ENCODE data around the gene IL13. TPM values are rescaled to one million over a fixed set of nuclear protein-coding genes. Genes with fewer than 3 reads are reported as not detected.
A peak's percentile ranks its signal among the peaks of the same experiment; 100 is the strongest.
"Not testable (repeated sequence)": the region's sequence is repeated elsewhere in the genome, so short reads cannot be mapped to it uniquely, and the experiment has no call there.

The IL13 gene
- total RNA-seq, 8 experiments from 2014 or later: 0.14 to 1.1 (median 0.37) TPM; not detected in 4

GRCh38 chr5:132689513-132689912, 31.5 kb downstream of the IL13 start:
- 75 to 100% (median 95%) methylated on average over 1 to 7 of the region's 7 CpGs for WGBS, 10 experiments
- no peak for ATAC-seq (replicated peaks in 6 of 8)

GRCh38 chr5:132690156-132690555, 32.2 kb downstream of the IL13 start:
- Histone ChIP-seq H3K4me1 (replicated peaks in 1 of 2) (no peaks in the 10 kb centered on the region), H3K4me3 (no peak overlapping the region), H3K27ac (no peak overlapping the region)
- ATAC-seq (replicated peaks in 6 of 8): no peak
- 100% methylated on average over 1 to 3 of the region's 3 CpGs; no CpG with 5 or more reads in 3 of the 10 experiments for WGBS, 10 experiments
- in situ Hi-C loops (cut with MboI; ENCODE audit: low pct_unique_long_range_greater_than_20kb in 2 of 9, low sequenced_read_pairs in 9 of 9, unreplicated experiment in 9 of 9): no loop called here

More at GRCh38 chr5:132689513-132689912, 31.5 kb downstream of the IL13 start:
- H3K4me1 ChIP-seq (replicated peaks in 1 of 2): no peaks in the 10 kb centered on the region
- no peak overlapping the region for H3K4me3 ChIP-seq
- no peak overlapping the region for H3K27ac ChIP-seq
- in situ Hi-C loops (cut with MboI; ENCODE audit: low pct_unique_long_range_greater_than_20kb in 2 of 9, low sequenced_read_pairs in 9 of 9, unreplicated experiment in 9 of 9): no loop called here

- ATAC-seq (replicated peaks in 6 of 8); in situ Hi-C loops (cut with MboI; ENCODE audit: low pct_unique_long_range_greater_than_20kb in 2 of 9, low sequenced_read_pairs in 9 of 9, unreplicated experiment in 9 of 9); H3K4me3 ChIP-seq; H3K27ac ChIP-seq; H3K4me1 ChIP-seq (replicated peaks in 1 of 2): not testable (repeated sequence)
- 46 to 94% (median 88%) methylated on average over 2 to 5 of the region's 5 CpGs; no CpG with 5 or more reads in 1 of the 10 experiments for WGBS, 10 experiments
Measured at GRCh38 chr5:132691755-132692631, 34.0 kb downstream of the IL13 start.

DNA sequence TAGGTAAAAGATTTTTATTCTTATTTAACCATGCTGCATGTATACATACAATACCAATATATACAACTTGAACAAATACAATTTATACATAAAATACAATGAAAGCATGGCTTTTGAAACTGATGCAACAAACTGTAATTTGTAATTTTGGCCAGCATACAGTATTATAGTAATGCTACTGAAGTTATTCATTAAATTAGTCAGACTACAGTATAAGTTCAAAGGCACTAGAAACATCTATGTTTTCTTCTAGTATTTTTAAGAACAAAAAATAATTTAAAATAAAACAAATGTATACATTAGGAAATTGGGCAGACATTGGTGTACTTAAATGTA, 34.6 kb downstream of the IL13 start:
- ATAC-seq (replicated peaks in 6 of 8): no peak

DNA sequence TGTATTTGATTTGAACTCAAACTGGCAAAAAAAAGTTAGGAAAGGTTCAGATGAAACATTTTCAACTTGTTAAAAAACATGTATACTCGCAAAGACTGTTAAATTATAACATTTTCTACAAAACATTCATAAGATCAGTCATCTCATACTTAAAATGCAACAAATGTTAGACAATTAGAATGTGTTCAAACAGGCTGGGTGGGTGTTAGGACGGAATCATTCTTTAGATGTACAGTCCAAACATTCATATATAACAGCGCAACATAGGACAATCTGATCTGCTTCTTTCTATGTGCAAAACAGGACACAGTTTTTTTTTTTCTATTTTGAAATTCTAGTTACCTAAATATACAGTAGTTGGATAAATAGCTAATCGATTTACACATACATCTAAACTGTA, 38.0 kb downstream of the IL13 start:
- no peak overlapping the region for H3K4me3 ChIP-seq
- in situ Hi-C loops (cut with MboI; ENCODE audit: low pct_unique_long_range_greater_than_20kb in 2 of 9, low sequenced_read_pairs in 9 of 9, unreplicated experiment in 9 of 9): no loop called here

More for the DNA sequence above, 34.6 kb downstream of the IL13 start:
- no peaks in the 10 kb centered on the region for H3K4me1 ChIP-seq (replicated peaks in 1 of 2)
- in situ Hi-C loops (cut with MboI; ENCODE audit: low pct_unique_long_range_greater_than_20kb in 2 of 9, low sequenced_read_pairs in 9 of 9, unreplicated experiment in 9 of 9): no loop called here
- no peak overlapping the region for H3K4me3 ChIP-seq
- H3K27ac ChIP-seq: no peak overlapping the region

GRCh38 chr5:132704875-132705274, 46.9 kb downstream of the IL13 start:
- in situ Hi-C loops (cut with MboI; ENCODE audit: low pct_unique_long_range_greater_than_20kb in 2 of 9, low sequenced_read_pairs in 9 of 9, unreplicated experiment in 9 of 9): no loop called here
- no peak overlapping the region for H3K27ac ChIP-seq
- no peaks in the 10 kb centered on the region for H3K4me1 ChIP-seq (replicated peaks in 1 of 2)
- H3K4me3 ChIP-seq: no peak overlapping the region
- peak in 2 of 8 experiments; percentile 52 to 63 for ATAC-seq (replicated peaks in 6 of 8)
- 56 to 100% (median 100%) methylated on average over 1 of the region's 1 CpG; no CpG with 5 or more reads in 1 of the 10 experiments for WGBS, 10 experiments

More for the DNA sequence above, 38.0 kb downstream of the IL13 start:
- Histone ChIP-seq H3K27ac (no peak overlapping the region), H3K4me1 (replicated peaks in 1 of 2) (no peaks in the 10 kb centered on the region)
- whole genome bisulfite sequencing, 10 experiments: 69 to 100% (median 97%) methylated on average over 1 to 4 of the region's 4 CpGs
- ATAC-seq (replicated peaks in 6 of 8): no peak

DNA sequence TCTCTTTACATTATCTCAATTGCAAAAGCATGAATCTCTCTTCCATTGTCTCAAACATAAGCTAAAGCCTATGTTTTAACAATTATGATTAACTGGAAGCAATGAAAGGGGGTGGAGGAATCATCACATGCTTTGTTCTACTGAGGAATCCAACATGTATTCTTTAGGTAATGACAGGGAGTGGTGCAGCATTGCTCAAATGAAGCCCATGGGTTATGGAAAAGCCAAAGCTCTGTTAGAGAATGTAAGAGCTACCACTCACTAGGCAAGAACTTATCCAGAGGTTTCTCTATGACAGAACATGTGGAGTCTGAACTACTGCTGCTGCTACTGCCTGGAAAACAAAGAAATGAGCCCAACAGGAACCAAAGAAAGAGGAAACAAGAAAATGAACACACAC, 50.7 kb downstream of the IL13 start:
- Histone ChIP-seq H3K4me1 (replicated peaks in 1 of 2) (no peaks in the 10 kb centered on the region), H3K4me3 (no peak overlapping the region), H3K27ac (no peak overlapping the region)
- ATAC-seq (replicated peaks in 6 of 8): peak in 3 of 8 experiments; percentile 39 to 94 (median 76)
- in situ Hi-C loops (cut with MboI; ENCODE audit: low pct_unique_long_range_greater_than_20kb in 2 of 9, low sequenced_read_pairs in 9 of 9, unreplicated experiment in 9 of 9): no loop called here

Other genes starting within 250 kb of the IL13 start
- 10 to 100 TPM in 4 of 8 experiments, 1 to 10 TPM in 4; 1.4 to 29.2 (median 9.0) TPM for gene IRF1, start 167.4 kb upstream of the IL13 start, total RNA-seq
- gene IL5, start 114.7 kb upstream of the IL13 start, total RNA-seq: 1 to 10 TPM in 1 of 8 experiments, under 1 TPM in 1, not detected in 6; 0.33 to 2.7 TPM
- gene RAD50, start 101.2 kb upstream of the IL13 start, total RNA-seq: 10 to 100 TPM in 7 of 8 experiments, 1 to 10 TPM in 1; 9.9 to 66.4 (median 16.1) TPM
- not detected for gene IL4, start 15.8 kb downstream of the IL13 start, total RNA-seq
- gene KIF3A, start 79.4 kb downstream of the IL13 start, total RNA-seq: 10 to 100 TPM; 11.1 to 65.8 (median 41.6) TPM
- 1 to 10 TPM in 6 of 8 experiments, under 1 TPM in 2; 0.27 to 7.0 (median 3.8) TPM for gene CCNI2, start 89.3 kb downstream of the IL13 start, total RNA-seq
- gene SEPTIN8, start 119.1 kb downstream of the IL13 start, total RNA-seq: 10 to 100 TPM; 22.9 to 59.2 (median 33.4) TPM
- gene SOWAHA, start 155.1 kb downstream of the IL13 start, total RNA-seq: 1 to 10 TPM in 2 of 8 experiments, under 1 TPM in 4, not detected in 2; 0.14 to 2.5 (median 0.42) TPM
- gene SHROOM1, start 172.5 kb downstream of the IL13 start, total RNA-seq: 10 to 100 TPM in 1 of 8 experiments, 1 to 10 TPM in 4, under 1 TPM in 3; 0.52 to 11.6 (median 2.2) TPM
- gene GDF9, start 208.3 kb downstream of the IL13 start, total RNA-seq: 1 to 10 TPM in 4 of 8 experiments, under 1 TPM in 4; 0.49 to 3.0 (median 1.1) TPM
- gene UQCRQ, start 208.5 kb downstream of the IL13 start, total RNA-seq: 100 to 1,000 TPM; 296 to 572 (median 395) TPM
- 10 to 100 TPM in 1 of 8 experiments, 1 to 10 TPM in 7; 1.7 to 10.7 (median 3.6) TPM for gene LEAP2, start 215.5 kb downstream of the IL13 start, total RNA-seq